HCT116 (cell line): ENCODE data around the gene HHATL. TPM values are rescaled to one million over a fixed set of nuclear protein-coding genes. Genes with fewer than 3 reads are reported as not detected.
"Not testable (repeated sequence)": the region's sequence is repeated elsewhere in the genome, so short reads cannot be mapped to it uniquely, and the experiment has no call there.

ENCODE experiments used
- ATAC-seq: fragments of 200-7000 bp; cut with Tn5 transposase; 2 replicates; pipeline ENCODE4 v1.9.1; 2020; ENCODE audit warnings: mild to moderate bottlenecking, moderate library complexity
- BruUV-seq: library from RNA; stranded (reverse); fragments of 400-500 nt; replicated peaks from 2 replicates; lab custom pipeline; 2021; lab: Mats Ljungman, UMichigan
- CTCF ChIA-PET: fragments of 300-600 bp; sonication (Branson Sonifier 250); formaldehyde crosslinking; loops from one replicate; lab custom pipeline; 2021; ENCODE audit warnings: antibody characterized with exemption; lab: Charles Lee
- POLR2A ChIA-PET: fragments of 300-600, 350-600 bp; sonication (Branson Sonifier 250); formaldehyde crosslinking; loops from one replicate; lab custom pipeline; 2021; ENCODE audit warnings: antibody characterized with exemption; lab: Charles Lee
- RAD21 ChIA-PET, 2 experiments: fragments of 300-600 bp; sonication (Branson Sonifier 250); formaldehyde crosslinking; loops; one replicate each; lab custom pipeline; 2023; ENCODE audit warnings: low total read pairs in 2 of 2; ENCODE audit not compliant: uncharacterized antibody in 2 of 2, unreplicated experiment in 2 of 2, low non-redundant PET in 1 of 2; lab: Charles Lee
- DNase-seq: peaks from one replicate; pipeline ENCODE4 v3.0.0-alpha.2; 2010; ENCODE audit warnings: low read depth, low spot score
- H2AFZ ChIP-seq: fragments of 200-600 bp; shearing (Covaris generic), sonication (generic); 2 replicates; pipeline ENCODE4 v1.6.1; 2017; ENCODE audit warnings: low read depth, mixed run types, mixed read lengths, antibody characterized with exemption, low read length; ENCODE audit not compliant: poor library complexity, severe bottlenecking
- H3K27ac ChIP-seq: 2 replicates; pipeline ENCODE4 v1.5.1; 2012; ENCODE audit warnings: low read depth, low read length
- H3K27me3 ChIP-seq: fragments of 200-600 bp; sonication (generic); 2 replicates; pipeline ENCODE4 v1.6.1; 2016; ENCODE audit warnings: mixed run types, low read length, mixed read lengths; ENCODE audit not compliant: insufficient read depth
- H3K36me3 ChIP-seq, 2 experiments: fragments of 200-500 bp in 1 of 2; fragments of 200-600 bp in 1 of 2; sonication (Bioruptor generic) in 1 of 2; sonication (generic) in 1 of 2; 2 replicates each; pipeline versions ENCODE4 v1.5.1 to v1.6.1; 2014 to 2016; ENCODE audit warnings: low read length in 2 of 2, inconsistent platforms in 1 of 2, mixed read lengths in 1 of 2, mixed run types in 1 of 2; ENCODE audit not compliant: insufficient read depth in 2 of 2, control insufficient read depth in 1 of 2
- H3K4me1 ChIP-seq, 2 experiments: fragments of 200-600 bp in 1 of 2; sonication (generic) in 1 of 2; 2 replicates each; pipeline versions ENCODE4 v1.5.1 to v1.6.1; 2012 to 2017; ENCODE audit warnings: low read length in 2 of 2, inconsistent platforms in 1 of 2, mild to moderate bottlenecking in 1 of 2, mixed read lengths in 1 of 2, mixed run types in 1 of 2, moderate library complexity in 1 of 2; ENCODE audit not compliant: insufficient read depth in 2 of 2, control insufficient read depth in 1 of 2
- H3K4me2 ChIP-seq: fragments of 200-600 bp; sonication (generic); 2 replicates; pipeline ENCODE4 v1.6.1; 2017; ENCODE audit warnings: mixed run types, low read length, mixed read lengths
- H3K4me3 ChIP-seq, 2 experiments: fragments of 200-600 bp in 1 of 2; sonication (generic) in 1 of 2; replicated peaks in 1 of 2; 2 replicates each; pipeline ENCODE4 v1.5.1; 2011 to 2016; ENCODE audit warnings: low read length in 2 of 2, control low read depth in 1 of 2, low read depth in 1 of 2, mild to moderate bottlenecking in 1 of 2, mixed read lengths in 1 of 2, mixed run types in 1 of 2
- H3K79me2 ChIP-seq: fragments of 200-600 bp; sonication (generic); 2 replicates; pipeline ENCODE4 v1.6.1; 2017; ENCODE audit warnings: mild to moderate bottlenecking, mixed run types, low read length, moderate library complexity, mixed read lengths; ENCODE audit not compliant: insufficient read depth
- H3K9ac ChIP-seq: fragments of 200-600 bp; sonication (generic); 2 replicates; pipeline ENCODE4 v1.6.1; 2016; ENCODE audit warnings: low read length, mixed read lengths
- H3K9me2 ChIP-seq: fragments of 200-600 bp; sonication (generic), shearing (Covaris generic); 2 replicates; pipeline ENCODE4 v1.6.1; 2017; ENCODE audit warnings: mixed run types, mild to moderate bottlenecking, moderate library complexity; ENCODE audit not compliant: insufficient read depth
- H3K9me3 ChIP-seq, 2 experiments: fragments of 200-500 bp in 1 of 2; fragments of 200-600 bp in 1 of 2; sonication (Bioruptor generic) in 1 of 2; sonication (generic) in 1 of 2; 2 replicates each; pipeline ENCODE4 v1.6.1; 2014 to 2017; ENCODE audit warnings: low read length in 2 of 2, mixed read lengths in 2 of 2, inconsistent platforms in 1 of 2, low read depth in 1 of 2, mild to moderate bottlenecking in 1 of 2, mixed run types in 1 of 2, moderate library complexity in 1 of 2; ENCODE audit not compliant: control insufficient read depth in 1 of 2, insufficient read depth in 1 of 2
- H4K20me1 ChIP-seq: fragments of 200-600 bp; sonication (generic), shearing (Covaris generic); 2 replicates; pipeline ENCODE4 v1.6.1; 2017; ENCODE audit warnings: mixed run types, mild to moderate bottlenecking, moderate library complexity; ENCODE audit not compliant: insufficient read depth
- CBX3 ChIP-seq: IDR thresholded peaks from 2 replicates; pipeline ENCODE4 v1.6.1; 2012; ENCODE audit warnings: low read depth
- CEBPB ChIP-seq: IDR thresholded peaks from 2 replicates; pipeline ENCODE4 v1.6.1; 2012; ENCODE audit warnings: low read depth
- EGR1 ChIP-seq: IDR thresholded peaks from 2 replicates; pipeline ENCODE4 v1.6.1; 2012; ENCODE audit warnings: low read depth
- RAD21 ChIP-seq: IDR thresholded peaks from 2 replicates; pipeline ENCODE4 v1.6.1; 2012; ENCODE audit warnings: low read depth, mild to moderate bottlenecking
- SIN3A ChIP-seq: IDR thresholded peaks from 2 replicates; pipeline ENCODE4 v1.6.1; 2012; ENCODE audit warnings: low read depth
- SP1 ChIP-seq: IDR thresholded peaks from 2 replicates; pipeline ENCODE4 v1.6.1; 2012; ENCODE audit warnings: low read depth
- SRF ChIP-seq: IDR thresholded peaks from 2 replicates; pipeline ENCODE4 v1.6.1; 2012; ENCODE audit warnings: low read depth
- TCF7L2 ChIP-seq: IDR thresholded peaks from 2 replicates; pipeline ENCODE4 v1.7.0; 2011; ENCODE audit warnings: borderline replicate concordance, inconsistent platforms; ENCODE audit not compliant: insufficient read depth, insufficient read length; ENCODE audit errors: extremely low read depth
- YY1 ChIP-seq: IDR thresholded peaks from 2 replicates; pipeline ENCODE4 v1.6.1; 2011; ENCODE audit warnings: low read length, low read depth, moderate library complexity, mild to moderate bottlenecking; ENCODE audit not compliant: insufficient replicate concordance; ENCODE audit errors: extremely low read depth
- ZNF274 ChIP-seq: fragments of 200-500 bp; sonication (Bioruptor generic); IDR thresholded peaks from 2 replicates; pipeline ENCODE4 v1.6.1; 2014; ENCODE audit warnings: mild to moderate bottlenecking, low read depth, low read length, inconsistent platforms
- intact Hi-C: fragments of 100-400 bp; cut with micrococcal nuclease; formaldehyde crosslinking; loops from 2 replicates; pipeline ENCODE4 v1.10.0; 2022
- total RNA-seq: library from RNA; stranded (reverse); gene quantifications from one replicate; pipeline ENCODE4 v1.2.1, GENCODE V29; 2021; ENCODE audit not compliant: unreplicated experiment
- TF ChIP-seq, protein P1 (sequence below): IDR thresholded peaks from 2 replicates; pipeline ENCODE4 v1.6.1; 2011; ENCODE audit warnings: mild to moderate bottlenecking, low read length, moderate library complexity; ENCODE audit not compliant: insufficient replicate concordance; ENCODE audit errors: extremely low read depth
- TF ChIP-seq, protein P2 (sequence below): IDR thresholded peaks from 2 replicates; pipeline ENCODE4 v1.6.1; 2012
- TF ChIP-seq, protein P3 (sequence below): IDR thresholded peaks from 2 replicates; pipeline ENCODE4 v1.6.1; 2012

The HHATL gene
- total RNA-seq, 1 experiment from 2014 or later: 0.52 TPM

DNA sequence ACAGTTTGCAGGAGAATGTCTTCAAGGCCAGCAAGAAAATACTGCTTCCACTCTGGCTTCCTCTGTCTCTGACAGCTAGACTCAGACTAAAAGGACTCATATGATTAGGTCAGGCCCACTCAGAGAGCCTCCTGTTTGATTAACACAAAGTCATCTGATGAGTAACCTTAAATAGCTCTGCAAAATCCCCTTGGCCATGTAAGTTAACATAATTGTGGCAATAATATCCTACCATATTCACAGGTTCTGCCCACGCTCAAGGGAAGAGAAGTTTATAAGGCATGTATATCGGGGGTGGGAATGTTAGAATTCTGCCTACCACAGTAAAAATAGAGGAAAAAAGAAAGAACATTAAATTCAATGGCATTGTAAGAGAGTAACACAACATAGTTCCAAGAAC is 20.6 kb upstream of the HHATL start:
- POLR2A ChIA-PET: interaction anchor here (1.2 kb wide), 1 partner anchor 12 kb away, joined by 3 read pairs; no protein-coding TSS in a partner anchor
- DNase-seq: no peak

DNA sequence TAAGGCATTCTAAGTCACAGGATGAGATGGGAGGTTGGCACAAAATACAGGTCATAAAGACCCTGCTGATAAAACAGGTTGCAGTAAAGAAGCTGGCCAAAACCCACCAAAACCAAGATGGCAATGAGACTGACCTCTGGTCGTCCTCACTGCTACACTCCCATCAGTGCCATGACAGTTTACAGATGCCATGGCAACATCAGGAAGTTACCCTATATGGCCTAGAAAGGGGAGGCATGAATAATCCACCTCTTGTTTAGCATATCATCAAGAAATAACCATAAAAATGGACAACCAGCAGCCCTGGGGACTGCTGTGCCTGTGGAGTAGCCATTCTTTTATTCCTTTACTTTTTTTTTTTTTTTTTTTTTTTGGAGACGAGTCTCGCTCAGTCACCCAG is 19.8 kb upstream of the HHATL start:
- not testable (repeated sequence) for H3K27me3 ChIP-seq

More for the DNA sequence above, 20.6 kb upstream of the HHATL start:
- Histone ChIP-seq H3K4me1 (no peaks in the 10 kb centered on the region), H3K27ac (no peak overlapping the region), H3K27me3 (no peaks in the 10 kb centered on the region), H3K79me2 (no peaks in the 10 kb centered on the region), H3K36me3 (no peaks in the 10 kb centered on the region), H3K4me2 (no peak overlapping the region), H2AFZ (no peak overlapping the region), H3K4me3 (no peak overlapping the region), H3K9me2 (no peaks in the 10 kb centered on the region), H4K20me1 (no peaks in the 10 kb centered on the region), H3K9me3 (no peaks in the 10 kb centered on the region), H3K9ac (no peak overlapping the region)
- no peak for ATAC-seq
- ChIA-PET RAD21 (no interaction called here), CTCF (no interaction called here)
- no TSS peak for BruUV-seq
- TF ChIP-seq CEBPB (no peak), ZNF274 (no peak), SP1 (no peak), TCF7L2 (no peak), YY1 (no peak), EGR1 (no peak), SIN3A (no peak), RAD21 (no peak), CBX3 (no peak), SRF (no peak)
- TF ChIP-seq, protein P1, sequence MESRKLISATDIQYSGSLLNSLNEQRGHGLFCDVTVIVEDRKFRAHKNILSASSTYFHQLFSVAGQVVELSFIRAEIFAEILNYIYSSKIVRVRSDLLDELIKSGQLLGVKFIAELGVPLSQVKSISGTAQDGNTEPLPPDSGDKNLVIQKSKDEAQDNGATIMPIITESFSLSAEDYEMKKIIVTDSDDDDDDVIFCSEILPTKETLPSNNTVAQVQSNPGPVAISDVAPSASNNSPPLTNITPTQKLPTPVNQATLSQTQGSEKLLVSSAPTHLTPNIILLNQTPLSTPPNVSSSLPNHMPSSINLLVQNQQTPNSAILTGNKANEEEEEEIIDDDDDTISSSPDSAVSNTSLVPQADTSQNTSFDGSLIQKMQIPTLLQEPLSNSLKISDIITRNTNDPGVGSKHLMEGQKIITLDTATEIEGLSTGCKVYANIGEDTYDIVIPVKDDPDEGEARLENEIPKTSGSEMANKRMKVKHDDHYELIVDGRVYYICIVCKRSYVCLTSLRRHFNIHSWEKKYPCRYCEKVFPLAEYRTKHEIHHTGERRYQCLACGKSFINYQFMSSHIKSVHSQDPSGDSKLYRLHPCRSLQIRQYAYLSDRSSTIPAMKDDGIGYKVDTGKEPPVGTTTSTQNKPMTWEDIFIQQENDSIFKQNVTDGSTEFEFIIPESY: no peak
- TF ChIP-seq, protein P2, sequence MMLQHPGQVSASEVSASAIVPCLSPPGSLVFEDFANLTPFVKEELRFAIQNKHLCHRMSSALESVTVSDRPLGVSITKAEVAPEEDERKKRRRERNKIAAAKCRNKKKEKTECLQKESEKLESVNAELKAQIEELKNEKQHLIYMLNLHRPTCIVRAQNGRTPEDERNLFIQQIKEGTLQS: no peak
- TF ChIP-seq, protein P3, sequence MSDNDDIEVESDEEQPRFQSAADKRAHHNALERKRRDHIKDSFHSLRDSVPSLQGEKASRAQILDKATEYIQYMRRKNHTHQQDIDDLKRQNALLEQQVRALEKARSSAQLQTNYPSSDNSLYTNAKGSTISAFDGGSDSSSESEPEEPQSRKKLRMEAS: no peak
- intact Hi-C loops: no loop called here

More for the DNA sequence above, 19.8 kb upstream of the HHATL start:
- ATAC-seq, H3K9me3 ChIP-seq, CTCF ChIA-PET, H4K20me1 ChIP-seq, POLR2A ChIA-PET, H3K4me2 ChIP-seq, H2AFZ ChIP-seq, H3K36me3 ChIP-seq, intact Hi-C loops, H3K4me3 ChIP-seq, RAD21 ChIA-PET, BruUV-seq, H3K27ac ChIP-seq, H3K9me2 ChIP-seq, H3K79me2 ChIP-seq, DNase-seq, H3K4me1 ChIP-seq, H3K9ac ChIP-seq: not testable (repeated sequence)
